Muscle of arm (tissue), 12 donors: ENCODE data around the gene PIEZO2. TPM values are rescaled to one million over a fixed set of nuclear protein-coding genes. Genes with fewer than 3 reads are reported as not detected.

Experiments
- DNase-seq: peaks from one replicate; pipeline ENCODE4 v3.0.0-alpha.2; 2013
- polyA plus RNA-seq, 12 donors: library from polyadenylated mRNA; unstranded; fragments of 120-200 nt; gene quantifications; one replicate each; pipeline ENCODE4 v1.2.1, GENCODE V29; 2013; ENCODE audit not compliant: insufficient read length in 12 of 12

The PIEZO2 gene
- polyA plus RNA-seq, 12 donors: 20.7 to 71.2 (median 30.9) TPM; not detected in 1

DNA sequence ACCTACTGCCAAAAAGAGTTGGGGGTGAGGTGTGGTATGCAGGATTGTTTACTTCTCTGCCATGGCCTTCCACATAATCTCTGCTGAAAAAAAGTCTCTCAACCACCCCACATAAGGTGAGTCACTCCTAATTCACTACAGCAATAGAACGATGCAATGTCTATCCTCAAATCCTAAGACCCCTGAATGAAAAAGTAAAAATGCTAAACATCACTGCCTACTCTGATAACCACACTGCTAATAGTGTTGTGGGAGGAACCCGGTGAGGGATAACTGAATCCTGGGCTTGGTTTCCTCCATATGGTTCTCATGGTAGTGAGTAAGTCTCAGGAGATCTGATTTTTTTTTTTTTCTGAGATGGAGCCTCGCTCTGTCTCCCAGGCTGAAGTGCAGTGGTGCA is 252.5 kb downstream of the PIEZO2 start:
- DNase-seq: no peak

- DNase-seq: no peak
Measured at GRCh38 chr18:10895976-10896375, 253.4 kb downstream of the PIEZO2 start.

- no peak for DNase-seq
Measured at GRCh38 chr18:10894501-10894900, 254.9 kb downstream of the PIEZO2 start.

GRCh38 chr18:10893761-10894160 is 255.6 kb downstream of the PIEZO2 start:
- no peak for DNase-seq

GRCh38 chr18:10893196-10893595 is 256.2 kb downstream of the PIEZO2 start:
- DNase-seq: no peak

- no peak for DNase-seq
Measured at GRCh38 chr18:10892786-10893185, 256.6 kb downstream of the PIEZO2 start.

GRCh38 chr18:10890022-10890421 is 259.3 kb downstream of the PIEZO2 start:
- DNase-seq: no peak

DNA sequence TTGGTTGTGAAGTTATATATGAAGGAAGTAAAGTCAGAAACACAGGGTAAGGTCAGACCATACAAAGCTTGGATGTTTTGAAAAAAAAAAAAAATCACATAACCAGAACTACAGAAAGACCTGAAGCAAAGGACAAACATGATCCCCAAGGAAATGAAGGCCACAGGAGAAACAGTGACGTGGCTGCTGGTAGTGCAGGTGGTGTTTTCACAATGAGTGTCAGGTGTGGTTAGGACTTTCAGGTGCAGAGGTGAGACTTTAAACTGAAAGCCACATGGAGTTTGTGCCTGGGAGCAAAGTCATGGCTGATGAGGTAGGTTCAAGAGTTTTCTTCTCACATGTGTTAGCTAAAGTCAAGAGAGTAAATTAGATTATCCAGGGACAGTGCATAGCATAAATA is 270.7 kb downstream of the PIEZO2 start:
- no peak for DNase-seq

DNA sequence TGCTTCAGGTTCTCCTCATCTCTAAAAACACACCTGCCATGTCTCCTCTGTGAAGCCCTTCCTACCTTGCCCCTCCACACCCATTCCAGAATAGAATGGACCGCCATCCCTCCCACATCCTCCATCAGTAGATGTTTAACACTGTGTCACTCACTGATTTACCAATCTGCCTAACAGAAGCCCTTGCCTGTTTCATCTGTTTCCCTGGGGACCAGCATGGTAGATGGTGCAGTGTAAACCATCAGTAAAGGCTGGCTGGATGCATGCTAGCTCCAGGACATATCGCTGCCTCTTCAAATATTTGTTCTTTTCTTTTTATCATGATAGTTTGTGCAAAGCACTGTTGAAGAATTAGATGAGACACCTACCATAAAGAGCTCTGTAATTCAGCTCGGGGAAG is 271.4 kb downstream of the PIEZO2 start:
- DNase-seq: no peak

DNA sequence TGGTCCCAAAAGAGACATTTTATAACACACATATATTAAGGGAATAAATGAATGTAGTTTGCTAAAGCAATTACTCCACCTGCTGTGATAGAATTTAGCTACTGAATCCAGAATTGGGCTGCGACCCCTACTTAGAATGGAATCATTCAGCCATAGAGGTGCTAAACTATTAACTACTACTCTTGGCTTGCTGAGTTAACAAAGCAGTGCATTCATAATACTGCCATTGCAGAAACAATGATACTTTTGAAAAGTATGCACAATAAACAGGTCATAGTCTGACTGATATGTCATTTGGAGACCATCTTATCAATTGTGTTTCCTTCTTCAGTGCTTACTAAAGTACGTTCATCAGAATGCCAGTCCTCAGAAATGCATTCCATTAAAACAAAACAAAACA is 273.6 kb downstream of the PIEZO2 start:
- no peak for DNase-seq

DNA sequence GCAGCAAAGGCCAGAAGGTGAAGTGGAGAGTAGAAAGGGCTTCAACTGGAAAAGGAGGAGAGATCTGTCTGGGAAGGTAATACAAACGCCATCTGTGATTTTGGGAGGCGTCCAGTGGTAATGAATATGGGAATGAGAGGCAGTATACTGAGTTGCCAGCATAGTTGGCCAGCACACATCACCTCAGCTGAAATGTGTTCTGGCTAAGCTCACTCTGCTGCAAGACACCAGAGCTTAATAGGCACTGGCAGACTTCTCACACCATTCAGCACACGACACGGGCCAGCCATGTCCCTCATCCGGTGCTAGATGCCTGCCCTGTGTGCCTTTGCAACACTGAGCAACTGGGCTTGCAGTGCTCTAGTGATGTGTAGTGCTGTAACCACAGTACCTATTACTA is 277.1 kb downstream of the PIEZO2 start:
- peak; percentile 69 for DNase-seq

- no peak for DNase-seq
Measured at GRCh38 chr18:10864722-10865121, 284.6 kb downstream of the PIEZO2 start.

DNA sequence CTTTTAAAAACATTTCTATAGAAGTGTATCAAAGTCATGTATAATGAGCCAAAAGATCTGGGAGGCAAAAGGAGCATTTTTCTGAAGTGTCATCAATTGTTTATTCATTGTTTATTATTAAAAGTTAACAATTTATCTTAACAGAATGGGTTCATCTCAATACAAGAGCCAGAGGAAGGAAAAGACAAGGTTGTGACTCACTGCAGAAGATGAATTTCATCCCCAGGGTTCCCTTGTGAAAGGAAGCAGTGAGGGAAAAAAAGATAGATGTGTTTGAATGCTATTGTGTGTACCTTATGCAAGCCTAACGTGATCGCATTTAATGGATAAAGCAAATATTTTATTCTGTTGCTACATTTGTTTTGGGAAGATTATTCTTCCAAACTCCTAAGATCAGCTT is 286.3 kb downstream of the PIEZO2 start:
- DNase-seq: no peak

GRCh38 chr18:10860928-10861327 is 288.4 kb downstream of the PIEZO2 start:
- peak; percentile 32 for DNase-seq

DNA sequence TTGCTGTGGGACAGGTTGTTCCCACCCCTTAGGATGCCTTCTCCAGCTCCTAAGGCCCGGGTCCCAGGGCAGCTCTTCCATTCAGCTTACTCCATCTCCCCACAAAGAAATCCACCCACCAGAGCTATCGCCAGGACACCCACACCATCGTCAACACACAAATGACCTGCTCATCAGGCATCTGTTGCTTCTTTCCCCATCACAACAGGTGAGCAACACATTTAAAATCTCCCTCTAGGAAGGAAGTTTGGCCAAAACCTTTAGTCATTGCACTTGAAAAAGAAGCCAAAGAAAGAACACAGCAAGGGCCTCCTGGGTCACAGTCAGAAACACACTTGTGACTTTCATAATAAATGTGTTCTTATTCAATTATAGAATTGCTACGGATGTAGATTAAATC is 289.0 kb downstream of the PIEZO2 start:
- no peak for DNase-seq

- no peak for DNase-seq
Measured at GRCh38 chr18:10858477-10858876, 290.9 kb downstream of the PIEZO2 start.

DNA sequence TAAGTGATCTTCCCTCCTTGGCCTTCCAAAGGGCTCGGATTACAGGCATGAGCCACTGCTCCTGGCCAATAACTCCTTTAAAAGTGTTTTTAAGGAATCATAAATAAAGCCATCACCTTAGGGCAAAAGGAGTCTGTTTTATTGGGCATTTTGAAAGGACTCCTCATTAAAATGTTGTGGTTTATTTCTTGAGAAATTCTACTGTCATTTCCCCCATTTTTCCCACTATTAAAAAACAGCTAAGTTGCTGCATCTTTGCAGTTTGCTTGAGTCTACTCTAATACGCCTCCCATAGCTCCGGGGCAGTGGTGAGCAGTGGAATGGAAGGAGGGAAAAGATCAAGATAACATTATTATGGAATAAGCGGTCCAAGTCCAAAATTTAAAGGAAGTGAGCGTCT is 293.2 kb downstream of the PIEZO2 start:
- no peak for DNase-seq

DNA sequence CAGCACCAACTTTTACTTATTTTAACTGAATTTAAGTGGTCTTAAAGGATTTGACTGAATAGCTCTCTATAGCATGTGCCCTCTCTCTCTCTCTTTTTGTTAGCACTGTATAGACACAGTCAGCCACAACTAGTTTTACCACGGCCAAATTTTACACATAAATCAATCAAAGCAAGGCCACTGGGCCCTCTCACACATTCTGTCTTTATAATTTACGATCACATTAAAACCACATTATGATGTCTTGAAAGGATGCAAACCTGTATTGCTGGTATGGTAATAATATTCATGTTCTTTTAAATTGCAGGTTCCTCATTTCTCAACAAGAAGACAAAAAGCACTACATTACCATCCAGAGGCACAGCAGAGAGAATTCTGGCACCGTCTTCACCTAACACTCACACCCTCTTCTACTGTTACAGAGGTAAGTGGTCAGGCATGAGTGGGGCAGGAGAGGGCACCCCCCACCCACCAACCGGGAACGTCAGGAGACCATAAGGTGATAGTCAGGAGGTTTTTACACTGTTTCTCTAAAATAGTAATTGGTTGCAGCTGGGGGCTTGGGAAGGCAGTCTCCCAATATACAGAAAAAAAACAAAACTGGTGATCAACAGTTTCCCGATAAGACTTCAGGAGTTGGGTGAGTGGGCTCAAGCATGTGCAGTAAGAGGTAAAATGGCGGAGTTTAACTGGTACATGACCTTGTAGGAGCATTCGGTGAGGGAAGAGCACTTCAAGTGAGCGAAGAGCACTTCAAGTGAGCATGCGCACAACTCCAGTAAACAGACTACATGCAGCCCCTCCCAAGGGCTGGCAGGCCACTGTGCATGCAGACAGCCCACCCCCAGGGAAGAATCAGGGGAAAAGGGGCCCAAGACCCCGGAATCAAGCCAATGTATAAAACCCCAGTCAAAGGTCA is 296.7 kb downstream of the PIEZO2 start:
- no peak for DNase-seq

- peak; percentile 67 for DNase-seq
Measured at GRCh38 chr18:10851824-10852319, 297.5 kb downstream of the PIEZO2 start.

DNA sequence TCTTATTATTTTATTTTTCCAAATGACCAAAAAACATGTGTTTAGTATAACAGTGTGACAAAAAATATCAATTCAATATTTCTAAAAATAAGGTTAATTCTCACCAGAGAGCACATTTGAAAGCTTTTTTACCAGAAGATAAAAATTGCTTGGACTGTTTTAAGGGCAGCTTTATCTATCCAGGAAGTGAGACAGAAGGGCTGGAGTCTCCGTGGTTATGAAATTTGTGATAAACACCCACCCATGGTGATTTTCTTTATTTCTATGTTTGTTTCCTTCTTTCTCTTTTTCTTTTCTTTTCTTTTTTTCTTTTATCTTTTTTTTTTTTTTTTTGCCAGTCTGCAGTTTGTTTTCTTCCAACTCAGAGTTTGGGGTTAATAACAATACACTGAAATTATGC is 298.5 kb downstream of the PIEZO2 start:
- no peak for DNase-seq

- DNase-seq: no peak
Measured at GRCh38 chr18:10850216-10850615, 299.2 kb downstream of the PIEZO2 start.

GRCh38 chr18:10847907-10848306 is 301.5 kb downstream of the PIEZO2 start:
- DNase-seq: no peak

GRCh38 chr18:10847408-10847790 is 302.0 kb downstream of the PIEZO2 start:
- DNase-seq: no peak
